Measurements from ENCODE around the gene ATP2C1.
"Not testable (repeated sequence)": the region's sequence is repeated elsewhere in the genome, so short reads cannot be mapped to it uniquely, and the experiment has no call there.

Gene ATP2C1

GRCh38 chr3:130893376-130894129, at the start of gene ATP2C1:
Gene ATP2C1, plus strand, starts transcription at chr3:130894084. Its CDS starts 686 bp downstream, at chr3:130894770.
- DNase-seq, result peak; percentile 96

- DNase-seq, result no peak
Measured at GRCh38 chr3:130844462-130844861, 49.4 kb upstream of the ATP2C1 start.

GRCh38 chr3:130846181-130846580, 47.7 kb upstream of the ATP2C1 start:
- no peak for DNase-seq

- peak; percentile 80 for DNase-seq
Measured at GRCh38 chr3:130849091-130849552, 44.8 kb upstream of the ATP2C1 start.

- DNase-seq, result peak; percentile 100
Measured at GRCh38 chr3:130850044-130850797, 43.7 kb upstream of the ATP2C1 start.

GRCh38 chr3:130850843-130851242, 43.0 kb upstream of the ATP2C1 start:
- peak; percentile 59 for DNase-seq

- peak; percentile 72 for DNase-seq
Measured at GRCh38 chr3:130851277-130851676, 42.6 kb upstream of the ATP2C1 start.

- peak; percentile 70 for DNase-seq
Measured at GRCh38 chr3:130853581-130853980, 40.3 kb upstream of the ATP2C1 start.

- DNase-seq, result no peak
Measured at GRCh38 chr3:130854208-130854864, 39.5 kb upstream of the ATP2C1 start.

- DNase-seq, result peak; percentile 43
Measured at GRCh38 chr3:130857336-130858026, 36.4 kb upstream of the ATP2C1 start.

- DNase-seq, result not testable (repeated sequence)
Measured at GRCh38 chr3:130862130-130862529, 31.8 kb upstream of the ATP2C1 start.

GRCh38 chr3:130865489-130865888, 28.4 kb upstream of the ATP2C1 start:
- no peak for DNase-seq

- DNase-seq, result no peak
Measured at GRCh38 chr3:130866327-130866726, 27.6 kb upstream of the ATP2C1 start.

GRCh38 chr3:130870423-130870822, 23.5 kb upstream of the ATP2C1 start:
- DNase-seq, result peak; percentile 66

- DNase-seq, result no peak
Measured at GRCh38 chr3:130876594-130876993, 17.3 kb upstream of the ATP2C1 start.

- DNase-seq, result no peak
Measured at GRCh38 chr3:130878464-130878863, 15.4 kb upstream of the ATP2C1 start.

- peak; percentile 66 for DNase-seq
Measured at GRCh38 chr3:130889416-130889946, 4.4 kb upstream of the ATP2C1 start.

GRCh38 chr3:130892759-130893375, 1.0 kb upstream of the ATP2C1 start:
- peak; percentile 94 for DNase-seq

GRCh38 chr3:130894130-130894985, 474 bp downstream of the ATP2C1 start:
- DNase-seq, result peak; percentile 49

- no peak for DNase-seq
Measured at GRCh38 chr3:130894986-130895280, 1.0 kb downstream of the ATP2C1 start.

Measured in hematopoietic multipotent progenitor cell treated with erythropoietin and hydrocortisone succinate and interleukin-3 and kit ligand, for 8 days (in vitro differentiated cells).